Osteoblast (primary cell): ENCODE data around the gene RAVER1. TPM values are rescaled to one million over a fixed set of nuclear protein-coding genes. Genes with fewer than 3 reads are reported as not detected.

Experiments used
- DNase-seq: peaks from one replicate; pipeline ENCODE4 v3.0.0; 2011; ENCODE audit warnings: low spot score, mixed read lengths; ENCODE audit not compliant: insufficient read length; ENCODE audit errors: missing footprints
- H2AFZ ChIP-seq: 2 replicates; pipeline ENCODE4 v1.6.0; 2011; ENCODE audit warnings: mild to moderate bottlenecking, low read length
- H3K27ac ChIP-seq: 2 replicates; pipeline ENCODE4 v1.5.1; 2011; ENCODE audit warnings: mild to moderate bottlenecking, low read depth, low read length, moderate library complexity
- H3K27me3 ChIP-seq: 2 replicates; pipeline ENCODE4 v1.6.0; 2012; ENCODE audit warnings: mild to moderate bottlenecking, control low read depth, inconsistent platforms, low read length, moderate library complexity; ENCODE audit not compliant: insufficient read depth
- H3K36me3 ChIP-seq: 2 replicates; pipeline ENCODE4 v1.5.1; 2011; ENCODE audit warnings: mild to moderate bottlenecking, low read length, control low read depth, moderate library complexity; ENCODE audit not compliant: insufficient read depth
- H3K4me1 ChIP-seq: 2 replicates; pipeline ENCODE4 v1.5.1; 2011; ENCODE audit warnings: mild to moderate bottlenecking, low read length, control low read depth, moderate library complexity; ENCODE audit not compliant: insufficient read depth
- H3K4me2 ChIP-seq: 2 replicates; pipeline ENCODE4 v1.6.0; 2011; ENCODE audit warnings: mild to moderate bottlenecking, low read length; ENCODE audit not compliant: insufficient read depth
- H3K4me3 ChIP-seq: fragments of 200-600 bp; sonication (generic); 3 replicates; pipeline ENCODE4 v1.5.1; 2012; ENCODE audit warnings: mild to moderate bottlenecking, low read length, inconsistent platforms; ENCODE audit not compliant: insufficient read depth
- H3K79me2 ChIP-seq: 2 replicates; pipeline ENCODE4 v1.6.0; 2012; ENCODE audit warnings: mild to moderate bottlenecking, low read length, control low read depth, inconsistent platforms; ENCODE audit not compliant: insufficient read depth
- H3K9me3 ChIP-seq: 2 replicates; pipeline ENCODE4 v1.5.1; 2011; ENCODE audit warnings: low read depth, low read length, control low read depth
- H4K20me1 ChIP-seq: 2 replicates; pipeline ENCODE4 v1.6.0; 2012; ENCODE audit warnings: mild to moderate bottlenecking, low read length, control low read depth; ENCODE audit not compliant: insufficient read depth
- CTCF ChIP-seq: IDR thresholded peaks from 2 replicates; pipeline ENCODE4 v1.5.1; 2011; ENCODE audit warnings: mild to moderate bottlenecking, low read depth, low read length, moderate library complexity; ENCODE audit errors: extremely low read depth
- small RNA-seq: library from RNA; depleted of rRNA; stranded (forward); fragments of <200 nt; gene quantifications from one replicate; pipeline ENCODE3, GENCODE V24; 2012
- total RNA-seq: library from RNA; depleted of rRNA; stranded (reverse); fragments of >200 nt; gene quantifications from 2 replicates; pipeline ENCODE4 v1.2.3, GENCODE V29; 2012

Gene RAVER1
- total RNA-seq, 1 donor, result 8.0 TPM

GRCh38 chr19:10266706-10267105 is 66.6 kb downstream of the RAVER1 start:
- peaks cover 11% of the 10 kb centered on the region for H3K4me1 ChIP-seq
- TF ChIP-seq CTCF, result no peak
- no peaks in the 10 kb centered on the region for H4K20me1 ChIP-seq
- no peaks in the 10 kb centered on the region for H3K36me3 ChIP-seq
- H2AFZ ChIP-seq, result no peak overlapping the region
- H3K27ac ChIP-seq, result no peak overlapping the region
- H3K27me3 ChIP-seq, result no peaks in the 10 kb centered on the region
- H3K9me3 ChIP-seq, result no peaks in the 10 kb centered on the region
- DNase-seq, result no peak
- H3K4me3 ChIP-seq, result no peak overlapping the region
- H3K79me2 ChIP-seq, result no peaks in the 10 kb centered on the region
- no peak overlapping the region for H3K4me2 ChIP-seq

Small RNA genes lying within 50 kb of the gene (small RNA-seq; reads per million reads assigned to genes)
- gene AC011511.1 (not detected), gene AC011511.4 (not detected)

Other genes with a start within 250 kb of the RAVER1 start
- 20.6 and 22.4 TPM in 2 replicates for gene SHFL, start 247.2 kb downstream of the RAVER1 start, total RNA-seq
- not detected in 2 replicates for gene ANGPTL6, start 230.9 kb downstream of the RAVER1 start, total RNA-seq
- 19.2 and 20.9 TPM in 2 replicates for gene PPAN, start 227.2 kb downstream of the RAVER1 start, total RNA-seq
- 2.1 and 2.2 TPM in 2 replicates for gene P2RY11, start 221.8 kb downstream of the RAVER1 start, total RNA-seq
- 226 and 252 TPM in 2 replicates for gene EIF3G, start 213.6 kb downstream of the RAVER1 start, total RNA-seq
- gene DNMT1, start 138.6 kb downstream of the RAVER1 start, total RNA-seq, result 24.2 and 33.7 TPM in 2 replicates
- gene S1PR2, start 102.2 kb downstream of the RAVER1 start, total RNA-seq, result 9.4 and 14.1 TPM in 2 replicates
- 37.1 and 37.3 TPM in 2 replicates for gene MRPL4, start 81.3 kb downstream of the RAVER1 start, total RNA-seq
- gene ICAM1, start 62.4 kb downstream of the RAVER1 start, total RNA-seq, result 25.6 and 35.5 TPM in 2 replicates
- gene ICAM4, start 46.6 kb downstream of the RAVER1 start, total RNA-seq, result under 0.01 and 0.29 TPM in 2 replicates
- under 0.01 TPM in 1 of 2 replicates, not detected in the other for gene ICAM5, start 43.6 kb downstream of the RAVER1 start, total RNA-seq
- gene ZGLP1, start 23.7 kb downstream of the RAVER1 start, total RNA-seq, result 0.59 and 0.72 TPM in 2 replicates
- 14.7 and 17.7 TPM in 2 replicates for gene FDX2, start 17.5 kb downstream of the RAVER1 start, total RNA-seq
- gene ICAM3, start 6.1 kb upstream of the RAVER1 start, total RNA-seq, result 3.2 and 3.6 TPM in 2 replicates
- 52.5 and 72.7 TPM in 2 replicates for gene TYK2, start 47.0 kb upstream of the RAVER1 start, total RNA-seq
- 131 and 154 TPM in 2 replicates for gene CDC37, start 70.0 kb upstream of the RAVER1 start, total RNA-seq
- 5.1 and 8.3 TPM in 2 replicates for gene PDE4A, start 87.0 kb upstream of the RAVER1 start, total RNA-seq
- gene KEAP1, start 169.8 kb upstream of the RAVER1 start, total RNA-seq, result 64.8 and 77.1 TPM in 2 replicates
- 0.29 and 0.36 TPM in 2 replicates for gene S1PR5, start 183.9 kb upstream of the RAVER1 start, total RNA-seq
- gene ATG4D, start 210.4 kb upstream of the RAVER1 start, total RNA-seq, result 11.6 and 12.7 TPM in 2 replicates
- 5.4 and 5.9 TPM in 2 replicates for gene KRI1, start 232.5 kb upstream of the RAVER1 start, total RNA-seq
- 4.0 and 5.3 TPM in 2 replicates for gene CDKN2D, start 235.4 kb upstream of the RAVER1 start, total RNA-seq